HG03045 (cell line): ENCODE data around the gene POR.
"Not testable (repeated sequence)": the region's sequence is repeated elsewhere in the genome, so short reads cannot be mapped to it uniquely, and the experiment has no call there.

Experiments used
- ATAC-seq: cut with Tn5 transposase; IDR thresholded peaks from one replicate; pipeline ENCODE4 v1.9.1; 2021; ENCODE audit warnings: mild to moderate bottlenecking, moderate library complexity; ENCODE audit not compliant: unreplicated experiment

The POR gene

DNA sequence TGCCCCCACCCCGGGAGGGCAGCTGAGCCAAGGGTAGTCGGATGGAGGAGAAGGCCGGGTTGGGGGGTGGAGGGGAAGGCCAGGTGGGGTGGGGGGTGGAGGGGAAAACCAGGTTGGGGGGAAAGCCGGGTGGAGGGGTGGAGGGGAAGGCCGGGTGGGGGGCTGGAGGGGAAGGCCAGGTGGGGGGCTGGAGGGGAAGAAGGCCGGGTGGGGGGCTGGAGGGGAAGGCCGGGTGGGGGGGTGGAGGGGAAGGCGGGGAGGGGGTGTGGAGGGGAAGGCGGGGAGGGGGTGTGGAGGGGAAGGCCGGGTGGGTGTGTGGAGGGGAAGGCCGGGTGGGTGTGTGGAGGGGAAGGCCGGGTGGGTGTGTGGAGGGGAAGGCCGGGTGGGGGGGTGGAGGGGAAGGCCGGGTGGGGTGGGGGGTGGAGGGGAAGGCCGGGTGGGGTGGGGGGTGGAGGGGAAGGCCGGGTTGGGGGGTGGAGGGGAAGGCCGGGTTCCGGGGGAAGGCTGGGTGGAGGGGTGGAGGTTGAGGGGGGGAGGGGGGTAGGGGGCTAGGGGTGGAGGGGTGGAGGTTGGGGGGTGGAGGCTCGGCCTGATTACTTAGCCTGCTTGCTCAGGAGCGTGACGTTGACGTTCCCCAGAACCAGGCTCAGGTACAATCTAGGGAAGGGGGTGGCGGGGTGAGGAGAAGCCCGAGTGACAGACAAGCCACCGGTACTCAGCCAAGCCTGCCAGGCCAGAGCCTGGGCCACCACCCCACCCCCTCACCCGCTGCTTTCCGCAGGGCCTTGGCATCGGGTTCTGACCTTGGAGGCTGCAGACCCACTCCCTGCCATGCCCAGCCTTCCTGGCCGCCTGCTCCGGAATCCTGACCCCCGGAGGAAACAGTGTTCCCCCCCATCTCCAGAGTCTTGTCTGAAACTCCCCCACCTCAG is 73.9 kb downstream of the POR start:
- no peak for ATAC-seq

DNA sequence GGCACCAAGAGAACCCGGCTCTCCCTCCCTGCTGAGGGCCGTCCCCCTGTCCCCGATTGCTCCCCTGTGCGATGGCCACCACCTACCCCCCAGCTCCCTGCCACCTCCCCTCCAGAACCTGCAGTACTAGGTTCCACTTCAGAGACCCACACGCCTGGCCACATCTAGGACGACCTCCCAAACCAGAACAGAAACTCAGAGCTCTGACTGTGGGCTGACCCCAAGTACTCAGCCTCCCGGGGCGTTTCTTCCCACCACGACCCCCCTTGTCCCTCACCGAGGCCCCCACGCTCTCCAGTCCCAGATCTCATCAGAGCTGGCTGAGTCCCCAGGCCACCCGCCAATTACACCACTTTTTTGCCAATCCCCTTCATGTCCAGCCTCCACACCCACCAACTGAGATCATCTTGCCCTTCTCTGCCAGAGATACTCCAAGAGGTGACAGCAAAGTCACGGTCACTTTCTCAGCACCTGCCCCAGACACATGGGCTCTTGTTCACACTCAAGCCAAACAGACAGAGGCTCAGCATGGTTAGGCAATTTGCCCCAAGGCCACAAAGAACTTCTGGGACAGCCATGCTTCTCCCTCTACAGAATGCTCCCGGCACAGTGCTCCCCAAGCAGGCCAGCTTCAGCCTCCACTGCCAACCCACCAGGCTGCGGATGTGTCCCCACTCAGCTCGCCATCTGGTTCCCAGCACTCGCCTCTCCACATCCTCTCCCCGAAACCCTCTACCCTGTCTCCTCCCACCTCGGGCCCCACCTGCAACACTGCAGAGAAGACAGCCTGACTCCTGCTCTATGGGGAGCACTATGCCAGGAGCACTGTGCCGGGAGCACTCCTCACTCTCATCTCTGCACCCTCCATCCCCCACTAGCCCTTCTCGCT is 74.8 kb downstream of the POR start:
- no peak for ATAC-seq

DNA sequence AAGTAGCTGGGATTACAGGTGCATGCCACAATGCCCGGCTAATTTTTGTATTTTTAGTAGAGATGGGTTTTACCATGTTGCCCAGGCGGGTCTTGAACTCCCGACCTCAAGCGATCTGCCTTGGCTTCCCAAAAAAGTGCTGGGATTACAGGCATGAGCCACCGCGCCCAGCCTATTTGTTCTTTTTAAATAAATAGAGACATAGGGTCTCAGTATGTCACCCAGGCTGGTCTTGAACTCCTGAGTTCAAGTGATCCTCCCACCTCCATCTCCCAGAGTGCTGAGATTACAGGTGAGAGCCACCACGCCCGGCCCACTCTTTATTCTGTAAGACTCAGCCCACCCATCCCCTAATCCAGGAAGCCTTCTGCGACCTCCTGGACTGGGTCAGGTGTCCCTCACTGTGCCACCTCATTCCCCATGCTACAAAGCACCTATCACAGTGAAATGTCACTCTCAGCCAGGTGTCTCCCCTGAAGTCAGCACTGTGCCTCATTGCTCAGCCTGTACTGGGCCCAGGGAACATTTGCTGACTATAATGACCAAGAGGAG is 76.7 kb downstream of the POR start:
- ATAC-seq: no peak

DNA sequence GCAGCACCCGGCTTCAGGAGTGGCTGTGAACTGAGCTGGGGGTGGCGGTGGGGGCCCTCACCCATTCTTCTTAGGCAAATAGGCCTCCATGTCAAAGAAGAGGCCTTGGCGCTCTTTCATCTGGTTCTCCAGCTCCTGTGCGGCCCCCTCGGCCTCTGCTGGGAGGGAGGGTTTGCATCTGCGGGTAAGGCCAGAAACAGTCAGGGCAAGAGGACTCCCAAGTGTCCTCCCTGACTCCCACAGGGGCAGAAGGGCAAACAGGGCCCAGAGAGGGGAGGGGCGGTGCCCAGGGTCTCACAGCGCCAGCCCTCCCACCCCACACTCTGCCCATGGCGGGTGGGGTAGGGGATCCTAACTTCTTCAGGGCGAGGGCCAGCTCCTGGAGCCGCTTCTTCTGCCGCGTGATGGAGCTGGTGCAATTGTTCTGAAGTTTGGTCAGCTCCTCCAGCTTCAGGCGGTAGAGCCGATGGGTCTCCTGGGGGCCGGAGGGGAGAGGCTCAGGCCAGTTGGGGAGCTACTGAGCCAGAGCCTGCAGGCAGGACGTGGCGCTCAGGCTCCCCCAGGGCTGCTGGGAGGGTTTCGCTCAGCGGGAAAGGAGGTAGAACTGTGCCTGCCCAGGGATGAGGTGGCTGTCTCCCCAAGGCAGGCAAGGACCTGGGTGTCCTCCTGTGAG is 77.3 kb downstream of the POR start:
- no peak for ATAC-seq

DNA sequence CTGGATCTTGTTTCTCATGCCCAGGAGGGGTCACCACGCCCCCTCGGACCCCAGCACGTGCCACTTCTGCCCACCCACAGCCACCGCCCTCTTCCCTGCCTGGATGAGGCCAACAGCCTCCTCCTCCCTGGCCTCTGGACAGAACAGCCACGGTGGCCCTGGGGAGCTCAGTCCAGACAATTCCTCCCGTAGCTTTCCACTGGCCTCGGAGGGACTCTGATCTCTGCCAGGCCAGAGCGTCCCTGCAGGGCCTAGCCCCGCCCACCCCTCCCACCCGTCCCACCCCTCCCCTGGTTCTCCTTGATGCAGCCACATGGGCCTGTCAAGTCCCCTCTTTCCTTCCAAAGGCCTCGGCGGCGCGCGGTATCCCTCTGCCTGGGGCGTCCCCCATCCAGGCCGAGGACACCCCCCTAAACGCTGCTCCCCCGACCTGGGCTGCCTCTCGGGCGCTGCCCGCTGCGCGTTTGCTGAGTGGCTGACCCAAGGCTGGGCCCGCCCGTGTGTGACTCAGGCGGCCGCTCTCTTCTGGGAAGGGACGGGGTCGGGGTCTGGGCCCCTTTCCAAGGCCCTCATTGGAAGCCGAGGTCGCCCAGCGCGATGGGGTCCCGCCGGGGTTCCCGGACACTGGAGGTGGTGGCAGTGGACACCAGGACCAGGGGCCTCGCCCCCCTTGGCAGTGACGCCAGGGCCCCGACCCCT is 78.9 kb downstream of the POR start:
- ATAC-seq: peak; percentile 12

DNA sequence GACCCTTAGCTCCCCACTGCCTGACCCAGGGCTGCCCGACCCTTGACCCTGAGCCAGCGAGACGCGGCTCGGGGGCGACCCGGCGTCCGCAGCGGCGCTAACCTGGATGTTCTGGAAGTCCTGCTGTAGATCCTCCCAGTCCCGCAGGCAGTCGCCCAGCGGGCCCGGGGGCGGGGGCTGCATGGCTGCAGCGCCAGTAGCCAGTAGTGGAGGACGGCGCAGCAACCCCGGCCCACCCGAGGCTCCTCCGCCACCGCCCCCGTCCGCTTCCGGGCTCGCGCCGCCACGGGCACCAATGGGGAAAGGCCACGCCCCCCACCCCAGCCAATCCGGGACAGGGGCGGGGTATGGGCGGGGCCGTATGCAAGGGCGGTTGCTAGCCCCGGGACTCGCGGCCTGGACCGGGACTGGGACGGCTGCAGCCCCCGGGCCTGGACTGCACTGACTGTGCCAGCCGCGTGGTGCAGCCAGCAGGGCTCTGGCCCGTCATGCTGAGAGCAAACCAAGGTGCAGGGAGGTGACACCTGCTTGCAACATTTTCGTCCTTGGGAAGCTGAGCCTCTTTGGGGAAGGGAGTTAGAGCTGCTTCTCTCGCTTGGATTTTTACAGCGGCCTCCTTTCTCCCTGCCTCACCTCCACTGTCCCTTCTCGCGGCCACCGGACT is 79.6 kb downstream of the POR start, which contains the start of gene TMEM120A:
Gene TMEM120A (minus strand): TSS at position 208 of the 664 bp plus-strand sequence. CDS start 25 bp downstream, at position 183.
- peak; percentile 94 for ATAC-seq

DNA sequence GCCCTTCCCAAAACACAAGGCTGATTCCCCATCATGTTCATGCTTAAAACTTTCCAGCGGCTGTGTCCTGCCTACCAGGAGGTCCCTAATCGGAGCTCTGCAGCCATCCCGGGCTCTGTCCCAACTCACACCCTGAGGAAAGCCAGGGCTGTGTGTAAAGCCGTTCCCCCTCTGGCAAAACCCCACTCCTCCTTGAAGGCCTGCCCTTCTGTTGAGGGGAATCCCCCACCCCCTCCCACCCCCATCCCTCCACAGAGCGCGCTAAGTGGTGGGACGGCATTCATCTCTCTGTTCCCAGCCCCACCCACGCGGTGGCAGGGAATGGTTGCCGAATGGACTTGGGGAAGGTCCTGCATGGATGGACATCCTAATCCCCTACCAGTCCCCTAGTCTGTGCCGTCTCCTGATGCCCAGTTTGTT is 80.1 kb downstream of the POR start:
- ATAC-seq: no peak

DNA sequence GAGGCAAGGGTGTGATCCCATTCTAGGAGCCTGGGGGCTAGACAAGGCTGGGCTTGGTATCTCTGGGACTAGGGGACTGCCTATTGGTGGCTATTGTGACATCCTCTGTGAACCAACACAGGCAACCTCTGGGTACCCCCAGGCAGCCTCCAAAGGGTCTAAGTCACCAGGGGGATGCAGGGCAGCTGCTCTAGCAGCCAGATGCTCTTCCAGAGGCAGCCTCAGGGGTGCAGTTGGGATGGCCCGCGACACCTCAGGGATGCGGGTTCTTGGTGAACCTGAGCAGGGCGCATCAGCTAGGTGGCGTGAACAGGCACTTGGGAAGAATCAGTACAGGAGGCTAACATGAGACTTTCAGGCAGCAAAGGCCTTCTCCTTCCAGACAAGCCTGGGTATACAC is 81.0 kb downstream of the POR start:
- no peak for ATAC-seq

DNA sequence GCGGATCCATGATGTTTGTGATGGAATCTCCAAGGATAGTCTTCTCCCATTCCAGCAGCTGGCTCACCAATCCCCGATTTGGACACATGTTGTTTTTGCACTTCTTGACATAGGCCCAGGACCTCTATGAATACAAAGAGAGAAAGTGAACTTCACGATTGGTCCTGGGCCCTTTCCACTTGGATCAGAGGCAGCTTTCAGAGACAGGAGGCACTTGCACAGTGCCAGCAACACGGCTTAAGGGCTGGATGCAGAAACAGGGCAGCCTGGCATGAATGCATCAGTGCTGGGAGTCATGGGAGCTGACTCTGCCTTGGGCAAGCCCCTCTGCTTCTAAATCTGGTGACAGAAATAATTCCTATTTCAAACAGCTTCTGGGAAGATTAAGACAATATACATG is 81.5 kb downstream of the POR start:
- no peak for ATAC-seq

DNA sequence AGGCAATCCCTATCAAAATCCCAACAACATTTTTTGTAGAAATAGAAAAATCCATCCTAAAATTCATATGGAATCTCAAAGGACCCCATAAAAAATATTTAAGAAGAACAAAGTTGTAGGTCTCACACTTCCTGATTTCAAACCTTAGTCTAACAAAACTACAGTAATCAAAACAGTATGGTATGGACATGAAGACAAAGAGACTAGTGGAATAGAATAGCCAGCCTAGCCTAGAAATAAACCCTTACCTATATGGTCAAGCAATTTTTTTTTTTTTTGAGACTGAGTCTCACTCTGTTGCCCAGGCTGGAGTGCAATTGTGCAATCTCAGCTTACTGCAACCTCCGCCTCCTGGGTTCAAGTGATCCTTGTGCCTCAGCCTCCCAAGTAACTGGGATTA is 83.1 kb downstream of the POR start:
- no peak for ATAC-seq

DNA sequence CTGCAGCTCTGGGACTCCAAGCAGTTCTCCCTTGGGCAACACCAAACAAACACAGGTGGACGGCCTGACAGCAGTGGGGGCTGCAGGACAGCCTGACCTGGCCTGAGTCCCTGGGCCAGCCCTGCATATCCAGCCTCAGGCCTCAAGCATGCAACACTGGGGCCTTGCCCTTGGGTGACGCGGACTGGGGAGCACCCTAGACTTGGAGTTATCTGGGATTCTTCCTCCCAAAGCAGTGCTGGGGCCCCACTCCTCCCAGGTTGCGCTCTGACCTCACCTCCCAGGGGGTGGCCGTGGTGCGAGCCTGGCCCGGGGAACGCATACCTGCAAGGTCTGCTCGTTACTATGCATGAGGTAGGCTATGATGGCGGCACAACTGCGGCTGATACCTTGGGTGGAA is 85.6 kb downstream of the POR start:
- ATAC-seq: no peak

DNA sequence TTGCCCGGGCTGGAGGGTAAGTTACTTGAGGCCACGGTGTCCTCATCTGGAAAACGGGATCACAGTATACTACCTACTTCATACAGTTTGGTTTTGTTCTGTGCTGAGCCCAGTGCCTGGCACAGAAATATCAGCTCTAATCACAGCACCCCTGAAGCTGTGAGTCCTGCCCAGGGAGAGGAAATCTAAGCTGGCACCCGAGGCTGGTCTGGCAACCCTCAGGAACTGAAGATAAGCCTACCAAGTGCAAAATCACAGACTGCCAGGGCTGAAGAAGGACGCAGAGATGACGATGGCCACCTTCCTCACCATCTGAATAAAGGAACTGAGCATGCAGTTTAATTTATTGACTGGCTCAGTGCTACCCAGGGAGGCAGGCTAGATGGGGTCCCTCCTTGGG is 87.2 kb downstream of the POR start:
- no peak for ATAC-seq

DNA sequence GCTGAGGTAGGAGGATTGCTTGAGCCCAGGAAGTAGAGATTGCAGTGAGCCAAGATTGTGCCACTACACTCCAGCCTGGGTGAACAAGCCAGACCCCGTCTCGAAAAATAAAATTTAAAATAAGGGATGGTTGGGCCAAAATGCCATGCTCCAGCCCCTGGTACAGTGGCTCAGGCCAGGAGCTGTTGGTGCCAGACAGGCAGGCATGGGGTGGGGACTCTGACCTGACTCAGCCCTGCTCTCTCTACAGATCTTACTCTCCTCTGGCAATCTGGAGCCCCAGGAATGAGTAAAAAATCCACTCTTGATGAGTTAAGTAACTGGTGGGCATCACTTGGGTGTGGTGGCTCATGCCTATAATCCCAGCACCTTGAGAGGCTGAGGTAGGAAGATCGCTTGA is 87.9 kb downstream of the POR start:
- ATAC-seq: no peak

DNA sequence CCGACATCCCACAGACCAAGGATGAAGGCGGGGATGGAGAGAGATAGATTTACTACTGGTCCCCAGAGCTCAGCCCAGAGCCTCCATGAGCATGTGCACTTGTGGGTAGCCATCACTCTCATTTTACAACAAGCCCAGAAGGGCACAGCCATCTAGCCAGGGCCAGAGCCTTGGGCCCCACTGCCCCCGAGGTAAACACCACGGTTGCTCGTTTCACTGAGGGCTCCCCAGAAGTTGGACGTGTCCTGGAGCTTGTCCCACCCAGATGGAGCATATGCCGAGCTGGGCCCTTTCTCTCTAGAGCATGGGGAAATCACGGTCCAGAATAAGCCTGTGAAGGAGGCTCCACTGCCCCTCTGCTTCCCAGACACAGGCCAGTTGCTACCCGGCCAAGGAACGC is 88.4 kb downstream of the POR start:
- ATAC-seq: no peak

DNA sequence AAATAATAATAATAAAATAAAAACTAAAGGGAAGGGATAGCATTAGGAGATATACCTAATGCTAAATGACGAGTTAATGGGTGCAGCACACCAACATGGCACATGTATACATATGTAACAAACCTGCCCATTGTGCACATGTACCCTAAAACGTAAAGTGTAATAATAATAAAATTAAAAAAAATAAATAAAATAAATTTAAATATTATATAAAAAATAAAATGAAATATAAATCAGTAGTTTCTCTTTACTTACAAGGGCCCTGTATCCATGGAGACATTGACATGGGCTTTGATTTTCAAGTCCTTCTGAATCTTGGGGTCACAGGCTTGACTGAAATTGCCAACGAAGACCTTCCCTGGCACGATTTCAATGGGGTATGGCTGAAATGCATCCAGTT is 90.0 kb downstream of the POR start:
- not testable (repeated sequence) for ATAC-seq

DNA sequence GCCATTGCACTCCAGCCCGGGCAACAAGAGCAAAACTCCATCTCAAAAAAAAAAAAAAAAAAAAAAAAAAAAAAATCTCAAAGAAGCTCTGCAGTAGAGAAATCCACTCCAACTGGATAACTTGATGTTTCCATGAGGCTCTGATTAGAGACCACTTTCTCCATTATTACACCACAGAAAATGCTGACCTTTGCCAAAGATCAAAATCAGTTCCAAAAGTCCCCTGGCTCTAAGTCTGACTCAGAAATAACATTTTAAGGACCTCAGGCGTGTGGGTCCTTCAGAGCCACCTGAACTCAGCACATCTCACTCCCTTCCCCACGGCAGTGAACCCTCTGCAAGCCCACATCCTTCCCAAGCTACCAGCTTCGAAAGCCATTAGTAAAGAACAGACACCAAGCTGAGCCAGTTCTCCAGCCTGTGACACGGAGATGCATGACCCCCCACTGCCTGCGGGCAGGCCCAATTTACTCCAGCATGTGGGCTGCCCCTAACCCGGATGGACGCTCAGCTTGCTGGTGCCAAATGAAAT is 93.3 kb downstream of the POR start:
- no peak for ATAC-seq

DNA sequence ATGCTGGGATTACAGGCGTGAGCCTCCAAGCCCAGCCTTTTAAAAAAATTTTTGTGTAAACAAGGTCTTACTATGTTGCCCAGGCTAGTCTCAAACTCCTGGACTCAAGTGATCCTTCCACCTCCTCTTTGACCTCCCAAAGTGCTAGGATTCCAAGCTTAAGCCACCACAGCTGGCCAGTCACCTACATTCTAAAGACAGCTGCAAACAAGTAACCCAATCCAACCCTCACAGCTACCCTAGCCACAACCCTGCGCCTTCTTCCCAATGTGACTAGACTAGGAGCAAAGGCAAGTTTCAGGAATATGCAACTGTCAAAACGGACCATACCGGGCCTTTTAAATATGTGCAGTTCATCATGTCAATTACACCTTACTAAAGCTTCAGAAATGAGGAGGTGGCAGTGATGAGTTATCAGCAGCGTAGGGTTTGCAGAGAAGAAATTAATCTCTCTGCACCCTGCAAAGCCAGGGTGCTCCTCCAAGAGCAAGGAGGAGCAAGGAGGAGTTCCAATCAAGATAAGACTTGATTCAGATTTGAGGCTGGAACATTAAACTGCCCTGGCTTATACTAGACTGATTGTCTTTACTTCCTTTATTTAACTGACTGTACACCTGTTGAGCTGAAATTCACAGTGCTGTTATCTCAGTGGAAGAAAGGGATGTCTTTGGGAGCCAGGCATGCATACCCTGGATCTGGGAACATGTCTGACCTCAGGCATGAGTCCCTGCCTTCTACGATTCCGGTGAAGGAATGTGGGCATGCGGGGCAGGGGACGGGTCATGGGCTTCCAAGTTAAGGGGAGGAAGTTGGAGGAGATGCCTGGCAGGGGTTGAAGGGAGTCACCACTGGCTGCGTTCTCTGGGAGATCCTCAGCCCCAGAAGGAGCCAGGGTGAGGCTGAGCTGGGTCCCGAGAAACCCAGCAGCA is 95.0 kb downstream of the POR start:
- ATAC-seq: no peak

DNA sequence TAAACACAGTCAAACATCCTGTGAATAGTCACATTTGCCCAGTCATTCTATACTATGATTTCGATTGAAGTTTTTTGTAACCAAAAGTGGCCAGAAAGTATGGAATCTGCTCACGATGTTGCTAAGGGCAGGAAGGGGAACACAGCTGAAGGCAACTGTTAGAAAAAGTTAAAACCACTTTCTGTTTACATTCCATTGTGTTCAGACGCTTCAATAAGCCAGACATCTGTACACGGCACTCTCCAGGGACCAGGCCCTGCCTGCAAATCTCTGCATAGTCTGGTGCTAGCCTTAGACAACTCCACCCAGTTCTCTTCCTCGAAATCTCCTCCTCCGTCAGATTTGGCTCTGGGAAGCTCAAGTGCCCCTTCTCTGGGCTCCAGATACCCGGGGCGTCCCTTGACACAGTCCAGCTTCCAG is 96.5 kb downstream of the POR start:
- ATAC-seq: no peak
